ENCODE results near the gene LRP2. TPM values are rescaled to one million over a fixed set of nuclear protein-coding genes. Genes with fewer than 3 reads are reported as not detected.

LRP2 gene
- total RNA-seq, 4 donors from 2014 or later = 154 to 310 (median 184) TPM

DNA sequence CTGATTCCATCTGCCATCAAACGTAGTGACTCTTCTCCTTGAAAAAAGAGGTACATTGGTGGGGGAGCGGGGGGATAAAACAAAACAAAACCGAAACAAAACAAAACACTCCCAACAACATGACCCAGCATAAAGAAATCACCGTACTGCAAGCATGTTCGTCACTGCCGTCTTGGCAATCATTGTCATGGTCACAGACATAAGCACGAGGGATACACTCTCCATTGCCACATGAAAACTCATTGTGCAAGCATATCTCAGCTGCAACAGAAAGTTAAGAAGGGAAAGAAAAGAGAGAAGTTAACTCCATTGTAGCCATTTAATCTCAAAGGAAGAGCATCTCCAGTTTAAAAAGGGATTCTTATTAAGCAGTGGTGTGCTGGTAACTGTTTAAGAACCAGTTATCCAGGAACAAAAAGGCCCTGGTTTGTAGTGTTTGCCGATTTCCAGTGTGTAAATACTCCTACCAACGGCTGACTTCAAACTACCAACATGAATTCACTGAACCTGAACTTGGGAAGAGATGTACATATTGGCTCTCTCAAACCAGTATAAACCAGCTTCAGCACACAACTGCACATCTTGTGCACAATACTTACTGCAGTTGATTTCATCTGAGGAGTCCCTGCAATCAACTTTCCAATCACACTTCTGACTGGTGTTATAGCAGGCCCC, 68.2 kb downstream of the LRP2 start:
- peak overlapping the region in 1 of 3 donors; percentile 10 for H3K27ac ChIP-seq
- peaks cover 10 to 16% of the 10 kb centered on the region in 2 donors for H3K4me1 ChIP-seq
- 76 to 78% methylated on average over 9 of the region's 9 CpGs for WGBS, 2 donors
- H3K9me3 ChIP-seq = no peaks in the 10 kb centered on the region
- DNase-seq = no peak
- TF ChIP-seq POLR2A (IDR thresholded peaks at IDR 0.05) = no peak
- TF ChIP-seq, protein P1, sequence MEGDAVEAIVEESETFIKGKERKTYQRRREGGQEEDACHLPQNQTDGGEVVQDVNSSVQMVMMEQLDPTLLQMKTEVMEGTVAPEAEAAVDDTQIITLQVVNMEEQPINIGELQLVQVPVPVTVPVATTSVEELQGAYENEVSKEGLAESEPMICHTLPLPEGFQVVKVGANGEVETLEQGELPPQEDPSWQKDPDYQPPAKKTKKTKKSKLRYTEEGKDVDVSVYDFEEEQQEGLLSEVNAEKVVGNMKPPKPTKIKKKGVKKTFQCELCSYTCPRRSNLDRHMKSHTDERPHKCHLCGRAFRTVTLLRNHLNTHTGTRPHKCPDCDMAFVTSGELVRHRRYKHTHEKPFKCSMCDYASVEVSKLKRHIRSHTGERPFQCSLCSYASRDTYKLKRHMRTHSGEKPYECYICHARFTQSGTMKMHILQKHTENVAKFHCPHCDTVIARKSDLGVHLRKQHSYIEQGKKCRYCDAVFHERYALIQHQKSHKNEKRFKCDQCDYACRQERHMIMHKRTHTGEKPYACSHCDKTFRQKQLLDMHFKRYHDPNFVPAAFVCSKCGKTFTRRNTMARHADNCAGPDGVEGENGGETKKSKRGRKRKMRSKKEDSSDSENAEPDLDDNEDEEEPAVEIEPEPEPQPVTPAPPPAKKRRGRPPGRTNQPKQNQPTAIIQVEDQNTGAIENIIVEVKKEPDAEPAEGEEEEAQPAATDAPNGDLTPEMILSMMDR (IDR thresholded peaks at IDR 0.05) = no peak
- intact Hi-C loops (cut with DNase I) = no loop called here
- no peak overlapping the region for H3K4me3 ChIP-seq (replicated peaks in 1 of 3)
- H3K27me3 ChIP-seq = no peaks in the 10 kb centered on the region
- H3K36me3 ChIP-seq = no peaks in the 10 kb centered on the region

DNA sequence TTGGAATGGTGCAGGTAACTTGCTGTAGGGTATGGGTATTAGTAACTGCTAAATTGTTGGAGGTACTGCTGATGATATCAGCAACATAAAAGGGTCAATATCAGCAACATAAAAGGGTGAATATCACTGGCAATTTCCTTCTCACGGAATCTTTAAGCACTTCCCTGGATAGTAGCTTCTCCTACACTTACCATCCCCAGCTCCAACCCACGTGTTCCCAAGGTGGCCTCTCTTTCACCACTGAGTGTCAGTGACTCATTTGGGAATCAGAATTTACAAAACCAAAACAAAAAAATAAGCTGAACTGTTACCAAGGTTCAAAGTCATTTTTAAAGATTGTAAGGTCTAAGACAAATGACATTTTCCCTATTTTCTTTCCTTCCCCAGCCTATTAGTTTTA, 70.8 kb downstream of the LRP2 start:
- H3K27ac ChIP-seq = peak overlapping the region in 2 of 3 donors; percentile 56 to 57
- no peaks in the 10 kb centered on the region for H3K9me3 ChIP-seq
- no peaks in the 10 kb centered on the region for H3K27me3 ChIP-seq
- no peak overlapping the region for H3K4me3 ChIP-seq (replicated peaks in 1 of 3)
- H3K4me1 ChIP-seq = peaks cover 23 to 28% of the 10 kb centered on the region in 2 donors
- no peaks in the 10 kb centered on the region for H3K36me3 ChIP-seq
- 62 to 72% methylated on average over 2 of the region's 2 CpGs for WGBS, 2 donors
- TF ChIP-seq POLR2A (IDR thresholded peaks at IDR 0.05) = no peak
- TF ChIP-seq, protein P1 (IDR thresholded peaks at IDR 0.05) = no peak
- intact Hi-C loops (cut with DNase I) = no loop called here
- DNase-seq = no peak

DNA sequence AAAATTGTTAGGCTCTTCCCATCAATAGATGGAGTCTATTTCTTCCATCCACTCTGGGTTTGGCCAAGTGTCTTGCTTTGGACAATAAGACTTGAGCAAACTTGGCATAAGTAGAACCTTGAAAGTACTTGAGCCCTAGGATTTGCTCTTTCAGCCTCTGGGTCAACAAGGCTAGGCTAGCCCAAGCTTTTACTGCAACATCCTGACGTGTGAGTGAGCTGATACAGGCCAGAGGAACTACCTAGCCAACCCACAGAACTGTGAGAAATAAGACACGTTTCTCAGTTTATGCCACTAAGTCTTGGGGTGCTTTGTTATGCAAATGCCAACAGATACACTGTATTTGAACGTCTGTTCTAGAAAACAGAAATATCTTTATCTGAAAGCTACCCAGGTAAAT, 71.9 kb downstream of the LRP2 start:
- Histone ChIP-seq H3K4me3 (replicated peaks in 1 of 3) (no peak overlapping the region), H3K9me3 (no peaks in the 10 kb centered on the region), H3K27me3 (no peaks in the 10 kb centered on the region), H3K27ac (peak overlapping the region in 1 of 3 donors; percentile 57), H3K4me1 (peaks cover 31 to 37% of the 10 kb centered on the region in 2 donors), H3K36me3 (no peaks in the 10 kb centered on the region)
- intact Hi-C loops (cut with DNase I) = no loop called here
- TF ChIP-seq POLR2A (IDR thresholded peaks at IDR 0.05) = no peak
- TF ChIP-seq, protein P1 (IDR thresholded peaks at IDR 0.05) = no peak
- 39 to 44% methylated on average over 3 of the region's 3 CpGs for WGBS, 2 donors
- DNase-seq = no peak

DNA sequence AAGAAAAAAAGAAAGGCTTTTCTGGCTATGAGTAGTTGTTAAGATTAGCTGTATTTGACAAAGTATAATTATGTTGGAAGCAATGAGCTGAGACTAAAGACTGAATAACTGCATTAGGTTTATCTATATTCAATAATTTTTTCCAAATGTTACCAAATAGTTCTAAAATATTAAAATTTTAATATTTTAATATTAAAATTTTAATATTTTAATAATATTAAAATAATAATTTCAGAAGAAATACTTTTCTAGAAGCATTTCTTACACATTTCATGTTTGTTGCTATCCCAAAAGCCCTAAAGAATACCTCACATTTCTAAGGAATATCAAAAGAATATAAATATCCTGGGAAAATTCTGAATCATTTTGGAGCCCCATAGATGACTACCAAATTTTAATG, 74.7 kb downstream of the LRP2 start:
- H3K9me3 ChIP-seq = no peaks in the 10 kb centered on the region
- TF ChIP-seq, protein P1 (IDR thresholded peaks at IDR 0.05) = no peak
- TF ChIP-seq POLR2A (IDR thresholded peaks at IDR 0.05) = no peak
- peaks cover 38% of the 10 kb centered on the region in 2 donors for H3K4me1 ChIP-seq
- no peak for DNase-seq
- no peak overlapping the region for H3K4me3 ChIP-seq (replicated peaks in 1 of 3)
- H3K27me3 ChIP-seq = no peaks in the 10 kb centered on the region
- H3K27ac ChIP-seq = peak overlapping the region; percentile 80 to 98 (median 91)
- no peaks in the 10 kb centered on the region for H3K36me3 ChIP-seq
- intact Hi-C loops (cut with DNase I) = no loop called here

DNA sequence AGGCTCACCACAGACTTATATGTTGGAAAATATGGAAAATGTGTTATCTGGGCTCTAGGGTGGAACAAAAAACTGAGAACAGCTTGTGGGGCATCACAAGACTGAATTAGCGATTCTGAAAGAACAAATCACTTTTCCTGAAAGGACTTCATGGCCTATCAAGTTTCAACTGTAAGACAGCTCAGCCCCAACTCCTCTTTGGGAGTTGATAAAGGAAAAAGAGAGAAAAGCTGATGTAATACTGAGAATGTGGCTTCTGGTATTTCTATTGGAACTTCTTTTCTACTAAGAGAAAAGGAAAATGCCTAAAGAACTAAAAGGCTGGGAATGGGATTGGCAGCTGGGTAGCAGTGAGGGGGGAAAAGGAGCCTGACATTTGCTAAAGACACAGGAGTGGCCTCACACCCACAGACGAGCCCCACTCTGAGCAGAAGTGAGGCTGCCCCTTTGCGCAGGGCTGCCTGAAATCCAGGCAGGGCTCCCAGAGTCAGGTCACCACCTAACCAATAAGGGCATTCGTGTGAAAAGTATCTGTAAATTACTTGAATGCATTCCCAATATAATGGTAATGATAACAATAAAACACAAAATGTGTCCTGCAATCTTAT, 75.6 kb downstream of the LRP2 start:
- intact Hi-C loops (cut with DNase I) = no loop called here
- 56 to 64% methylated on average over 4 of the region's 4 CpGs for WGBS, 2 donors
- TF ChIP-seq POLR2A (IDR thresholded peaks at IDR 0.05) = no peak
- TF ChIP-seq, protein P1 (IDR thresholded peaks at IDR 0.05) = no peak
- H3K27ac ChIP-seq = peak overlapping the region; percentile 80 to 98 (median 91)
- DNase-seq = no peak
- peaks cover 34 to 38% of the 10 kb centered on the region in 2 donors for H3K4me1 ChIP-seq
- H3K4me3 ChIP-seq (replicated peaks in 1 of 3) = no peak overlapping the region
- no peaks in the 10 kb centered on the region for H3K36me3 ChIP-seq
- no peaks in the 10 kb centered on the region for H3K27me3 ChIP-seq
- no peaks in the 10 kb centered on the region for H3K9me3 ChIP-seq

Measured in thyroid gland (tissue), 4 donors.